IPS-15b (cell line): ENCODE data around the gene PLEKHF1.

Experiments used
- H3K27me3 ChIP-seq: one replicate; pipeline ENCODE4 v1.6.1; 2013; ENCODE audit warnings: low read length; ENCODE audit not compliant: control insufficient read depth, insufficient read depth
- H3K36me3 ChIP-seq: one replicate; pipeline ENCODE4 v1.6.1; 2013; ENCODE audit warnings: low read length; ENCODE audit not compliant: control insufficient read depth, insufficient read depth
- H3K4me1 ChIP-seq: one replicate; pipeline ENCODE4 v1.6.1; 2013; ENCODE audit warnings: mild to moderate bottlenecking, low read length; ENCODE audit not compliant: control insufficient read depth, insufficient read depth
- H3K4me3 ChIP-seq: one replicate; pipeline ENCODE4 v1.5.1; 2013; ENCODE audit warnings: low read depth, low read length
- H3K9ac ChIP-seq: one replicate; pipeline ENCODE4 v1.6.1; 2013; ENCODE audit warnings: low read depth, mild to moderate bottlenecking, low read length
- H3K9me3 ChIP-seq: one replicate; pipeline ENCODE4 v1.6.1; 2013; ENCODE audit warnings: mild to moderate bottlenecking, low read length; ENCODE audit not compliant: control insufficient read depth, insufficient read depth

Gene PLEKHF1

DNA sequence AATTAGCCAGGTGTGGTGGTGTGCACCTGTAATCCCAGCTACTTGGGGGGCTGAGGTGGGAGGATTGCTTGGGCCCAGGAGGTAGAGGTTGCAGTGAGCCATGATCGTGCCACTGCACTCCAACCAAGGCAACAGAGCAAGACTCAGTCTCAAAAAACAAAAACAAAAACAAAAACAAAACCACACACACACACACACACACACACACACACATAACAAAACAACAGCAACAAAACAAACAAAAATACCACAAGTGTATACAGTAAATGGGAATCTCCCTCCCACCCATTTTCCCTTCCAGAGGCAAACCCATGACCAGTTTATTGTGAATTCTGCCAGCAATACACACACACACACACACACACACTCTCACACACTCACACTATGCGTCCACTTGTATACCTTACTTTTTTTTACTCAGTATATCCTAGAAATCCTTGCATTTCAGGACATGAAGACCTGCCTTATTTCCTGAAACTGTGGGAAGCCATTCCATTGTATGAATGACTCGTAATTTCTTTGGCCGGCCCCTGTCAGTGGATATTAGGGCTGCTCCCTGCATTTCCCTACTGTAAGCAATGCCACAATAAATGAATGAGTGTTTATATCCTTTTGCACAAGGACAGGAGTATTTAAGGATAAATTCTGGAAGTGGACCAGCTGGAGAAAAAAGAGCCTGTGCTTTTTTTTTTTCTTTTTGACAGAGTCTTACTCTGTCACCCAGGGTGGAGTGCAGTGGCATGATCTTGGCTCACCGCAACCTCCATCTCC, 6.9 kb upstream of the PLEKHF1 start:
- no peaks in the 10 kb centered on the region for H3K9me3 ChIP-seq
- H3K36me3 ChIP-seq = no peaks in the 10 kb centered on the region
- H3K4me3 ChIP-seq = no peak overlapping the region
- no peak overlapping the region for H3K9ac ChIP-seq
- H3K27me3 ChIP-seq = no peaks in the 10 kb centered on the region
- no peaks in the 10 kb centered on the region for H3K4me1 ChIP-seq

- H3K4me1 ChIP-seq = no peaks in the 10 kb centered on the region
- no peak overlapping the region for H3K9ac ChIP-seq
- no peak overlapping the region for H3K4me3 ChIP-seq
- H3K9me3 ChIP-seq = no peaks in the 10 kb centered on the region
- peaks cover 2% of the 10 kb centered on the region for H3K27me3 ChIP-seq
- H3K36me3 ChIP-seq = no peaks in the 10 kb centered on the region
Measured at GRCh38 chr19:29660835-29661234, 4.4 kb upstream of the PLEKHF1 start.

- no peaks in the 10 kb centered on the region for H3K9me3 ChIP-seq
- peaks cover 2% of the 10 kb centered on the region for H3K27me3 ChIP-seq
- H3K4me1 ChIP-seq = peaks cover 8% of the 10 kb centered on the region
- no peak overlapping the region for H3K9ac ChIP-seq
- H3K36me3 ChIP-seq = no peaks in the 10 kb centered on the region
- no peak overlapping the region for H3K4me3 ChIP-seq
Measured at GRCh38 chr19:29662278-29662603, 3.0 kb upstream of the PLEKHF1 start.

- H3K9me3 ChIP-seq = no peaks in the 10 kb centered on the region
- peaks cover 9% of the 10 kb centered on the region for H3K4me1 ChIP-seq
- H3K4me3 ChIP-seq = no peak overlapping the region
- no peaks in the 10 kb centered on the region for H3K36me3 ChIP-seq
- H3K9ac ChIP-seq = no peak overlapping the region
- H3K27me3 ChIP-seq = peaks cover 2% of the 10 kb centered on the region
Measured at GRCh38 chr19:29662604-29663404, 2.5 kb upstream of the PLEKHF1 start.

DNA sequence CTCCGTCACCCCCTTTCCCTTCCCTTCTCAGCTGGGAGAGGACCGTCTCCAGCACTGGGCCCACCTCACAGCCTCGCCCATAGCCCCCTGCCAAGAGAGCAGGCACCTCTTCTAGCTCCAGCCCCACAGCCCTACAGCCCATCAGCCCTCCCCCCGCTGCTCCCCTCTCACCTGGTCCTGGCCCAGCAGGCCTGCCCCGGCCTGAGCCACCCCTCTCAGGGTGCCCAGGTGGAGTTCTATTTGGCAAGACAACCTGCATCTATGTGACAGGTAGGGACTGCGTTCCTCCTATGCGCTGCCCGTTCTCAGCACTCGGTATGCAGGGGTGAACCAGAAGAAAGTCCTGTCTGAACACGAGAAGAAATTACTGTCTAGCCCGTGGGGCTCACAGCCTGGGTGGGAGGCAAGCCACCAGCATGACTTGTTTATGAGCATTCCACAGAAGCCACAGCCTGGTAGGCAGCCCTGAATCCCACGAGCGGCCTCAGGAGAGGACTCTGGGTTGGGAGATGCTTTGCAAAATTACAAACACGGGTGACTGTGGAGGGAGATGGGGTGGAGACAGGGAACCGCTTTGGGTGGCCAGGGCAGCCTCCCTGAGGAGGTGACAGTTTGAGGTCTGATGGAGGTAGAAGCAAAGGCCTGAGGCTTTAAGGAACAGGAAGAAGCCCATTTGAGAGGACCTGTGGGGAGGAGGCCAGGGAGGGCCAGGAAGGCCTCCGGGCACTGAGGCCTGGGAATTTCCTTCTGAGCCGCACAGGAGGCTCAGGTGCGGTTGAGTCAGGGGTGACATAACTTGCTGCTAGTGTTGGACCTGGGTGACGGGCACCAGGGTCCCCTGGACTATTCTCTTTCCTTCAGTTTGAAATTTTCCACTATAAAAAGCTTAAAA, 1.2 kb upstream of the PLEKHF1 start:
- Histone ChIP-seq H3K4me1 (peaks cover 9% of the 10 kb centered on the region), H3K36me3 (no peaks in the 10 kb centered on the region), H3K4me3 (no peak overlapping the region), H3K9me3 (no peaks in the 10 kb centered on the region), H3K9ac (no peak overlapping the region), H3K27me3 (peaks cover 2% of the 10 kb centered on the region)

DNA sequence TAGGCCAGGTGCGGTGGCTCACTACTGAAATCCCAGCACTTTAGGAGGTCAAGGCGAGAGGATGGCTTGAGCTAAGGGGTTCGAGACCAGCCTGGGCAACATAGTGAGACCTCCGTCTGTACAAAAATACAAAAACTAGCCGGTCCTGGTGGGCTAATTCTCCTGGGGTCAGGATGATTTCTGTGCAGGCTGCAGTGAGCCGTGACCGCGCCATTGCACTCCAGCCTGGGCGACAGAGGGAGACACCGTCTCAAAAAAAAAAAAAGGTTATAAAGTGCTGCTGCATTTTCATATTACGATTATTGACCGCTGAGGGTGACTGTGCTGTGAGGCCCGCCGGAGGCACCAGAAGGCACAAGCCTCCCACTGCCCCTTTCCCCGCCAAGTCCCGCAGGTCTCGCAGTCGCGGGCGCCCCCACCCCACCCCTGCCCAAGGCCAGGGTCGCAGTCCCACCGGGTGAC, 477 bp upstream of the PLEKHF1 start:
- Histone ChIP-seq H3K9ac (no peak overlapping the region), H3K36me3 (no peaks in the 10 kb centered on the region), H3K9me3 (no peaks in the 10 kb centered on the region), H3K27me3 (peaks cover 2% of the 10 kb centered on the region), H3K4me3 (peak overlapping the region; percentile 74), H3K4me1 (peaks cover 9% of the 10 kb centered on the region)

DNA sequence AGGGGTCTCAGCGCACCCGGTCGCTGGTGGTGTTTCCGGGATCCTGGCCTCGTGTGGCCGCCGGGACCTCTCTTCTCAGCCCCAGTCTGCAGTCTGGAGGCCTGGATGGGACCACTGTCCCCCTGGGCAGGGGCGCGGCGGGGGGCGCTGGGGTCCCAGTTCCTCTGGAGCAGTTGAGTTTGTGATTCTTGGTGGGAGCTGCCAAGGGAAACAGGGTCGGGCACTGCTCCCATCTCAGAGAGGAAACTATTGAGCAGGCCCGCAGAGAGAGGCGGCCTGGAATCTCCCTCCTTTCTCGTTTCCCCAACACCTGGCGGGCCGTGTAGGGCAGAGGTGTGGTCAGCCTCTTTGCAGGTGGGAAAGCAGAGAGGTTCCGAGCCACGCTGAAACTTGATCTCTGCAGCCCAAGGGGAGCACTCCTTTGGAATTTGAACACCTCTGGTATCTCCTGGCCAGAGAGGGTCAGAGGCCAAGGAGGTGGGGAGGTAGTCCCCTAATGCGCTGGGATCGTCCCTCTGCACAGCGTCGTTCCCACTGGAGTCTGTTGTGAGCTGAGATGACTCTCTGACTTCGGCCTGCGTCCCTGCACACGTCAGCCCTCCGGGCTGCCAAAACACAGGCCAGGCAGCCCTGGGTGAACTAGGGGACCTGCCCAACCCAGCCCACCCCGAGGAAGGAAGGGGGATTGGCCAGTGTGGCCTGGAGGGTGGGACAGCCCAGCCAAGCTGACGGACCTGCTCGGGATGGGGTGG, 741 bp downstream of the PLEKHF1 start:
- peaks cover 9% of the 10 kb centered on the region for H3K4me1 ChIP-seq
- H3K36me3 ChIP-seq = no peaks in the 10 kb centered on the region
- H3K4me3 ChIP-seq = peak overlapping the region; percentile 74
- no peaks in the 10 kb centered on the region for H3K9me3 ChIP-seq
- H3K9ac ChIP-seq = peak overlapping the region; percentile 54
- peaks cover 2% of the 10 kb centered on the region for H3K27me3 ChIP-seq

DNA sequence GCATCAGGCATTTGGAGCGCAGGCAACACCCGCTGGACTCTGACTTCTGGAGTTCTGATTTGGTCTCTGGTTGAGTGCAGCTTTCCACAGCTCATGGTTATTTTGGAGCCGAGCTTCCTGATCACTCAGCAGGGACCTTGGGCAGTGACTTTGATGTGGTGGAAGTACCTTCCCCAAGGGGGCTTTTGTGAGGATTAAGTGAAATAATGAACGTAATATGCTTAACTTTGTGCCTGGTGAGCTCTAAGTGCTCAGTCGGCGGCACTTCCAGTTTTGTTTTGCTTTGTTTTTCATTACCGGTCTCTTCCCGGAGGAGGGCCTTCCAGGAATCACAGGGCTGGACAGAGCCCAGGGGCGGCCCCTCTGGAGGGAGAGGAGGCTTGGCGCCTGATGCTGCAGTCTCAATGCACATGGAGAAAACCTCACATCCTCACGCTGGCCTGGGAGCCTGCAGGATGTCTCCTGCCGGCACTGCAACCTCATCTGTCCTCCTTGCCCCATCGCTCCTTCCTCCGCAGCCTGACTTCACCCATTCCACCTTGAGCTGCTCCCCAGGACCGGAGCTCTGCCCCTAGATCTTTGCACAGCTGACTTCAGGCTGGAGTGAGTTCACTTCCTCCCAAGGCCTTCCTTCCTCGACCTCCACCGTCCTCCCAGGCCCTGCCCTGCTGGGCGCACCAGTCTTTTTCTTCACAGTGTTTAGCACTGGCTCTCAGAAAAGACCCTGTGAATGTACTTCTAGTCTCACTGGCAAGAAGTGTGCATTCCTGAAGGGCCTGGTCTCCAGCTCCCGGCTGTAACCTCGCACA, 1.5 kb downstream of the PLEKHF1 start:
- Histone ChIP-seq H3K9me3 (no peaks in the 10 kb centered on the region), H3K4me3 (peak overlapping the region; percentile 74), H3K4me1 (peaks cover 9% of the 10 kb centered on the region), H3K9ac (no peak overlapping the region), H3K27me3 (peaks cover 2% of the 10 kb centered on the region), H3K36me3 (no peaks in the 10 kb centered on the region)

DNA sequence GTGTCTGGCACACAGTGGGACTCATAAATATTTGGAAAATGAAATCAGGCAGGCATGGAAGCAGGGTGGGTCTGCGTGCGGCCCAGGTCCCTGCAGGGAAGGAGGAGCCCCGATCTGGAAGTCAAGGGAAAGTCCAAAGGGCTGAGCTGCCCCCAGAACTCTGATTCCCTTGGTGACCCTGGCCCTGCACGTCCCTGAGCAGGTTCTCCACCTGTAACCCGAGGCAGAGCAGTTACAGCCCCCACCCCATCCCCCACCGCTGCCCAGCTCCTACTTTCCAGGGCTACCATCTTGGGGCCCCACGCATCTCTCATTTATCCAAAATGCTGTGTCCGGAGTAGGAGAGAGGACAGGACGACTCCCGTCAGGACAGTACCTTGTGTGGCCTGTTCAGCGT, 2.1 kb downstream of the PLEKHF1 start:
- Histone ChIP-seq H3K4me3 (no peak overlapping the region), H3K9ac (no peak overlapping the region), H3K36me3 (no peaks in the 10 kb centered on the region), H3K9me3 (no peaks in the 10 kb centered on the region), H3K4me1 (peaks cover 9% of the 10 kb centered on the region), H3K27me3 (peaks cover 2% of the 10 kb centered on the region)

DNA sequence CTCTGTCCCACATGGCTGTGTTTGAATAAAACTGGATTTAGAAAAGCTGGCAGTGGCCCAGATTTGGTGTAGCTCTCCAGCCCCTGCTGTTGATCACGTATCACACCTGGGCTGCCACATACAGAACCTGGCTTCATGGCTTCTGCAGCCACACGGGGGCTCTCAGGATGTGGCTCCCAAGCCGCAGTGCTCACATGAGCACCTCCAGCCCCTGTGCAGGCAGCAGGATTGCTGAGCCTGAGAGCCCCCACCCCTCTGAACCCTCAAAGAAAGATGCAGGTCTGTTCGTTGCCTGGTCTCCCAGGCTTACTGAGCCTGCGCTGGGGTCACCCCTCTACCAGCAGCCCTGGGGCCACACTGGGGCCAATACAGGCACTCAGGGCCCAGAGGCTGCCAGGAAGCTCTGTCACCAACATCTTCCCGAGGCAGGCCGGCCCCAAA, 2.7 kb downstream of the PLEKHF1 start:
- H3K4me3 ChIP-seq = no peak overlapping the region
- H3K27me3 ChIP-seq = peaks cover 2% of the 10 kb centered on the region
- H3K9ac ChIP-seq = no peak overlapping the region
- H3K36me3 ChIP-seq = no peaks in the 10 kb centered on the region
- H3K4me1 ChIP-seq = peaks cover 9% of the 10 kb centered on the region
- no peaks in the 10 kb centered on the region for H3K9me3 ChIP-seq
